DLD1 (cell line): ENCODE results near the gene GPX7.
"Not testable (repeated sequence)": the region's sequence is repeated elsewhere in the genome, so short reads cannot be mapped to it uniquely, and the experiment has no call there.

Source experiments
- in situ Hi-C: cut with HindIII; loops from 2 replicates; pipeline ENCODE4 v1.10.0; 2017; ENCODE audit warnings: low sequenced_read_pairs

GPX7 gene

DNA sequence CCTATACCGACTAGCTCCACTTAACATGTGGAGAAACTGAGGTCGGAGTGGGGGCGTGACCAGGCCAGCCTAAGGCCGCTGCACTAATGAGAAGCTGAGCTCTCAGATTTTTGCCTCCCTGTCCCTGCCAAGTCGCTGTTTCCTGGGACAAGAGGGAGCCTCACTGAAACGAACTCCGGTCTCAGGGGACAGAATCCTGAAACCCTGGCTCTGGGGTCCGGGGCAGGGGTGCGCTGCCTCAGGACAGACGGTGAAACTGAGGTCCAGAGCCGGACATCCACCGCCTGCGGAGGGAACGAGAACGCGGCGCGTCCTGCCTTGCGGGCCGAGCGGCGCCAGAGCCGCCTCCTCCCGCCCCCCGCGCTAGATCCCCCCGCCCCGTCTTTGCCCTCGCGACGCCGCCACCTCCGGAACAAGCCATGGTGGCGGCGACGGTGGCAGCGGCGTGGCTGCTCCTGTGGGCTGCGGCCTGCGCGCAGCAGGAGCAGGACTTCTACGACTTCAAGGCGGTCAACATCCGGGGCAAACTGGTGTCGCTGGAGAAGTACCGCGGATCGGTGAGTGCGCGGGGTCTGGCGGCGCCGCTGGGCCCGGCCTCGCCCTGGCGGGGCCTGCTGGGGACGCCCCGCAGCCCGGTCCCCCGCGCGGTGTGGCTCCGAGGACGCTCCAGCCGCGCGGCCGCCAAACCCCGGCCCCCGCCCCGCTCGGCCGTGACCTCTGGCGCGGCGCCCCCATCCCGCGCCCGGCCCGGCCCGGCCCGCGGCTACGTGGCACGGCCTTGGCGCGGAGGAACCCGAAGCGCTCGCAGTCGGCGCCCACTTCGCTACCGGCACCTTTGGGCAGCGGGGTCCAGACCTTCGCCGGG, at the start of gene GPX7:
TSS of gene GPX7 (plus strand) at position 381 of the 865 bp plus-strand sequence. CDS start at position 420, 39 bp downstream.
- in situ Hi-C loops: no loop called here

DNA sequence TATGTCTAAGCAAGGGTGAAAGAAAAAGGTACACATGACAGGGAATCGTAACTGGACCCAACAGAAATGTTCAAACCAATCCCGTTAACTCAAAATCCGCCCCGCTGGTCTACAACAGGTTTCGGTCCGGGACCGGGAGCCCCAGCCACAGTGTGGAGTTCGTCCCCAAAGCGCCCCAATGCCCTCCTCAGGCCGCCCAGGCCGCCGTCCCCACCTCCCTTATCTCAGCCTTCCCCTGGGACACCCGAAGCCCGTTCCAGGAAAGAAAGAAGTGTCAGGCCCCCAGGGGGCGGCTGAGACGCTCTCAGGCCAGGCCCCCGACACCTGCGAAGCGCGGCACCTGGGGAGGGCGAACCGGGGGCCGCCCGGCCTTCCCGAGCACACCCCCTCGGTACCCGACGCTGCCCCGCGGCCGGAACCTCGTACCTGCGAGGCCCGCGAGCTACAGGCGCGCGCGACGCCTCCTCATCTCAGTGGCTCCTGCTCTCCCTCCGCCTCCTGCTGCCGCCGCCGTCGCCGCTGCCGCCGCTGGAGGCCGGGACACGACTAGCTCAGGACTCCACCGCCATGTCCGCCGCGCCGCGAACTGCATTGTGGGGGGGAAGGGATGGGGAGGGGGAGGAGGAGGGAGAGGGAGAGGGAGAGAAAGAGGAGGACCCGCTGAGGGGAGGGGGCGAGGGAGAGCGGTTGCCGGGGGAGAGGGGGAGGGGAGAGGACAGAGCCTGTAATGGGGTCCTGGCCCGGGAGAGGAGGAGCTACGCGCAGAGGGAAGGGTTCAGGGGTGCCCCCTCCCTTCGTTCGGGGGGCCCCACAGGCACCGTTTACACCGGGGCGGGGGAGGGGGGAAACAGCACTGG, 49.4 kb upstream of the GPX7 start, which contains the start of gene TUT4:
TSS of gene TUT4 (minus strand) at position 588 of the 857 bp plus-strand sequence. CDS start 26,812 bp downstream, outside the sequence.
- in situ Hi-C loops: no loop called here

- in situ Hi-C loops: no loop called here
Observed at GRCh38 chr1:52553362-52554266, 48.6 kb upstream of the GPX7 start.

DNA sequence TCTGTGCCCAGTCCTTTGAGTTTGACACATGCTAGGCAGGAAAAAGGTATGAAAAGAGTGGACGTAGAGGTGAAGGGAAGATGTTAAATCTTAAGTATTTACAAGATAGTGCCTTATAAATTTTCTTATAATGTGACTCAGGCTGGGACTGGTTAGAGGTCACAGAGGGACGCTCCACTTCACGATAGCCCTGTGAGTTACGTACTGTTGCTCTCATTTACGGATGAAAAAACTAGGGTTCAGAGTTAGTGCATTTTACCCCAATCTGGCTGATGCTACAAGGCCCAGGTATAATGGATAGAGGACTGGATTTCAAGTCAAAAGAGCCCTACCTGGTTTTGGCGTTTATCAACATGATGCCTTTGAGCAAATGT, 47.9 kb upstream of the GPX7 start:
- in situ Hi-C loops: no loop called here

GRCh38 chr1:52554756-52555155, 47.4 kb upstream of the GPX7 start:
- in situ Hi-C loops: no loop called here

GRCh38 chr1:52556641-52557360, 45.4 kb upstream of the GPX7 start:
- in situ Hi-C loops: no loop called here

- in situ Hi-C loops: no loop called here
Observed at GRCh38 chr1:52558941-52559340, 43.2 kb upstream of the GPX7 start.

DNA sequence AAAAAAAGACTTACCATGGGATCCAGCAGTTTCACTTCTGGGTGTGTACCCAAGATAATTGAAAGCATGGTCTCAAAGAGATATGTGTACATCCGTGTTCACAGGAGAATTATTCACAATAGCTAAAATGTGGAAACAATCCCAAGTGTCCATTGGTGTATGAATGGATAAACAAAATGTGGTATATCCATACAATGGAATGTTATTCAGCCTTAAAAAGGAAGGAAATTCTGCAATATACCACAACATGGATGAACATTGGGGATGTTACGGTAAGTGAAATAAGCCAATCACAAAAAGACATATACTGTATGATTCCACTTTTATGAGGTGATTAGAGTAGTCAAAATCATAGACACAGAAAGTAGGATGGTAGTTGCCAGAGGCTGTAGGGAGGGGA, 42.3 kb upstream of the GPX7 start:
- in situ Hi-C loops: no loop called here

- in situ Hi-C loops: no loop called here
Observed at GRCh38 chr1:52562766-52563165, 39.4 kb upstream of the GPX7 start.

GRCh38 chr1:52567943-52568342, 34.2 kb upstream of the GPX7 start:
- in situ Hi-C loops: no loop called here

- in situ Hi-C loops: no loop called here
Observed at GRCh38 chr1:52569449-52570210, 32.5 kb upstream of the GPX7 start.

DNA sequence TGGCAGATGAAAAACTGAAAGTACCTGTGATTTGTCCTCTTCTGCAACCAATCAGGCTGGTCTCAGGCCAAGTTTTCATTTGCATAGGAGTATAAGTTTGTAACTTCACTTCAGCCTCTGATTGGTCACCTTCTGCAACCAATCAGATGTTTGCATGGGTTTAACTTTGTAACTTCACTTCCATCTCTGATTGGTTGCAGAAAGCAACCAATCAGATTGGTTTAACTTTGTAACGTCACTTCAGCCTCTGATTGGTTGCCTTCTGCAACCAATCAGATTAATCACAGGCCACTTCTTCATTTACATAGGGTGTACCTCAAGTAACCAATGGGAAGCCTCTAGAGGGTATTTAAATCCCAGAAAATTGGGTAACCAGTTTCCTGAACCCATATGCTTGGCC, 30.4 kb upstream of the GPX7 start:
- in situ Hi-C loops: no loop called here

- in situ Hi-C loops: no loop called here
Observed at GRCh38 chr1:52572387-52572786, 29.8 kb upstream of the GPX7 start.

GRCh38 chr1:52574594-52574993, 27.6 kb upstream of the GPX7 start:
- in situ Hi-C loops: no loop called here

GRCh38 chr1:52576074-52576473, 26.1 kb upstream of the GPX7 start:
- in situ Hi-C loops: no loop called here

DNA sequence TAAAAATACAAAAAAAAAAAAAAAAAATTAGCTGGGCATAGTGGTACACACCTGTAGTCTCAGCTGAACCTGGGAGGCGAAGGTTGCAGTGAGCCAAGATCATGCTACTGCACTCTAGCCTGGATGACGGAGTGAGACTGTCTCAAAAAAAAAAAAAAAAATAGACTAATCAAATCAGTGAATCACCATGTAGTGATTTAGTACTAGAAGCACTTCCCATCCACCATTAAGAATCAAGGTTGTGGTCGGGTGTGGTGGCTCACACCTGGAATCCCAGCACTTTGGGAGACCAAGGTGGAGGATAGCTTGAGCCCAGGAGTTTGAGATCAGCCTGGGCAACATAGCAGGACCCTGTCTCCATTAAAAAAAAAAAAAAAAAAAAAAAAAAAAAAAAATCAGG, 24.1 kb upstream of the GPX7 start:
- in situ Hi-C loops: not testable (repeated sequence)

DNA sequence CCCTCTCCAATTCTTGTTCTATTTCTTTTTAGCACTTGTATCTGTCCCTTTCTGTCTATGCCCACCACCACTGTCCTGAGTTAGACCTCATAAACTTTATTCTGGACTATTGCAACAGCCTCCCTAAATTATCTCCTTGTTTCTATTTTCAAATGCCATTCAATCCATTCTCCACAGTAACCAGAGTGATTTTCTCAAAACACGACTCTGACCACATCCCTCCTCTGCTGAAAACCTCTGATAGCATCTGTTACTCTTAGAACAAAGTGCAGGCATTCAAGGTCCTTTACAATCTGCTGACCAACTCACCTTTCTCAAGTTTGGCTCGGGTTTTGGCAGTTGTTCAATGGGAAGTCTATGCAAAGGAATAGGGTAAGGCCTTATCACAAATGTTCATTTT, 22.8 kb upstream of the GPX7 start:
- in situ Hi-C loops: no loop called here

GRCh38 chr1:52580283-52580682, 21.9 kb upstream of the GPX7 start:
- in situ Hi-C loops: no loop called here

DNA sequence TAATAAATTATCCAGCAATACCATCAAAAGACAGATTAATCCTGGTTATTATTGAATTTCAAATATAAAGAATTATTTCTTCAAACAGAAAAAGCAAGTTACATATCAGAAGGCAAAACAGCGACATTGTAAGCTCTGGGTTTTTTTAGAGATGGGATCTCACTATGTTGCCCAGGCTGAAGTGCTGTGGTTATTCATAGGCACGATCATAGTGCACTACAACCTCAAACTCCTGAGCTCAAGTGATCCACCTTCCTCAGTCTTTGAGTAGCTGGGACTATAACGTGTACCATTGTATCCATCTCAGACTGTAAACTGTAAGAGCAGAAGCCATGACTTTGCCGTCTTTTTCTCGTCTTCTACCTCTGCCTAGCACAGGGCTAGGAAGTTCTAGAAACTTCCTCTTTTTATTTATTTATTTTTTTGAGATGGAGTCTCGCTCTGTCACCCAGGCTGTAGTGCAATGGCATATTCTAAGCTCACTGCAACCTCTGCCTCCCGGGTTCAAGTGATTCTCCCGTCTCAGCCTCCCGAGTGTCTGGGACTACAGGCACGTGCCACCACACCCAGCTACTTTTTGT, 20.0 kb upstream of the GPX7 start:
- in situ Hi-C loops: no loop called here
